HCT116 (cell line): ENCODE results near the gene EIF2D. TPM values are rescaled to one million over a fixed set of nuclear protein-coding genes. Genes with fewer than 3 reads are reported as not detected.

Source experiments
- ATAC-seq: fragments of 200-7000 bp; cut with Tn5 transposase; 2 replicates; pipeline ENCODE4 v1.9.1; 2020; ENCODE audit warnings: mild to moderate bottlenecking, moderate library complexity
- BruUV-seq: library from RNA; stranded (reverse); fragments of 400-500 nt; replicated peaks from 2 replicates; lab custom pipeline; 2021; lab: Mats Ljungman, UMichigan
- CTCF ChIA-PET: fragments of 300-600 bp; sonication (Branson Sonifier 250); formaldehyde crosslinking; loops from one replicate; lab custom pipeline; 2021; ENCODE audit warnings: antibody characterized with exemption; lab: Charles Lee
- POLR2A ChIA-PET: fragments of 300-600, 350-600 bp; sonication (Branson Sonifier 250); formaldehyde crosslinking; loops from one replicate; lab custom pipeline; 2021; ENCODE audit warnings: antibody characterized with exemption; lab: Charles Lee
- RAD21 ChIA-PET, 2 experiments: fragments of 300-600 bp; sonication (Branson Sonifier 250); formaldehyde crosslinking; loops; one replicate each; lab custom pipeline; 2023; ENCODE audit warnings: low total read pairs in 2 of 2; ENCODE audit not compliant: uncharacterized antibody in 2 of 2, unreplicated experiment in 2 of 2, low non-redundant PET in 1 of 2; lab: Charles Lee
- DNase-seq: peaks from one replicate; pipeline ENCODE4 v3.0.0-alpha.2; 2010; ENCODE audit warnings: low read depth, low spot score
- H2AFZ ChIP-seq: fragments of 200-600 bp; shearing (Covaris generic), sonication (generic); 2 replicates; pipeline ENCODE4 v1.6.1; 2017; ENCODE audit warnings: low read depth, mixed run types, mixed read lengths, antibody characterized with exemption, low read length; ENCODE audit not compliant: poor library complexity, severe bottlenecking
- H3K27ac ChIP-seq: 2 replicates; pipeline ENCODE4 v1.5.1; 2012; ENCODE audit warnings: low read depth, low read length
- H3K27me3 ChIP-seq: fragments of 200-600 bp; sonication (generic); 2 replicates; pipeline ENCODE4 v1.6.1; 2016; ENCODE audit warnings: mixed run types, low read length, mixed read lengths; ENCODE audit not compliant: insufficient read depth
- H3K36me3 ChIP-seq, 2 experiments: fragments of 200-500 bp in 1 of 2; fragments of 200-600 bp in 1 of 2; sonication (Bioruptor generic) in 1 of 2; sonication (generic) in 1 of 2; 2 replicates each; pipeline versions ENCODE4 v1.5.1 to v1.6.1; 2014 to 2016; ENCODE audit warnings: low read length in 2 of 2, inconsistent platforms in 1 of 2, mixed read lengths in 1 of 2, mixed run types in 1 of 2; ENCODE audit not compliant: insufficient read depth in 2 of 2, control insufficient read depth in 1 of 2
- H3K4me1 ChIP-seq, 2 experiments: fragments of 200-600 bp in 1 of 2; sonication (generic) in 1 of 2; 2 replicates each; pipeline versions ENCODE4 v1.5.1 to v1.6.1; 2012 to 2017; ENCODE audit warnings: low read length in 2 of 2, inconsistent platforms in 1 of 2, mild to moderate bottlenecking in 1 of 2, mixed read lengths in 1 of 2, mixed run types in 1 of 2, moderate library complexity in 1 of 2; ENCODE audit not compliant: insufficient read depth in 2 of 2, control insufficient read depth in 1 of 2
- H3K4me2 ChIP-seq: fragments of 200-600 bp; sonication (generic); 2 replicates; pipeline ENCODE4 v1.6.1; 2017; ENCODE audit warnings: mixed run types, low read length, mixed read lengths
- H3K4me3 ChIP-seq, 2 experiments: fragments of 200-600 bp in 1 of 2; sonication (generic) in 1 of 2; replicated peaks in 1 of 2; 2 replicates each; pipeline ENCODE4 v1.5.1; 2011 to 2016; ENCODE audit warnings: low read length in 2 of 2, control low read depth in 1 of 2, low read depth in 1 of 2, mild to moderate bottlenecking in 1 of 2, mixed read lengths in 1 of 2, mixed run types in 1 of 2
- H3K79me2 ChIP-seq: fragments of 200-600 bp; sonication (generic); 2 replicates; pipeline ENCODE4 v1.6.1; 2017; ENCODE audit warnings: mild to moderate bottlenecking, mixed run types, low read length, moderate library complexity, mixed read lengths; ENCODE audit not compliant: insufficient read depth
- H3K9ac ChIP-seq: fragments of 200-600 bp; sonication (generic); 2 replicates; pipeline ENCODE4 v1.6.1; 2016; ENCODE audit warnings: low read length, mixed read lengths
- H3K9me2 ChIP-seq: fragments of 200-600 bp; sonication (generic), shearing (Covaris generic); 2 replicates; pipeline ENCODE4 v1.6.1; 2017; ENCODE audit warnings: mixed run types, mild to moderate bottlenecking, moderate library complexity; ENCODE audit not compliant: insufficient read depth
- H3K9me3 ChIP-seq, 2 experiments: fragments of 200-500 bp in 1 of 2; fragments of 200-600 bp in 1 of 2; sonication (Bioruptor generic) in 1 of 2; sonication (generic) in 1 of 2; 2 replicates each; pipeline ENCODE4 v1.6.1; 2014 to 2017; ENCODE audit warnings: low read length in 2 of 2, mixed read lengths in 2 of 2, inconsistent platforms in 1 of 2, low read depth in 1 of 2, mild to moderate bottlenecking in 1 of 2, mixed run types in 1 of 2, moderate library complexity in 1 of 2; ENCODE audit not compliant: control insufficient read depth in 1 of 2, insufficient read depth in 1 of 2
- H4K20me1 ChIP-seq: fragments of 200-600 bp; sonication (generic), shearing (Covaris generic); 2 replicates; pipeline ENCODE4 v1.6.1; 2017; ENCODE audit warnings: mixed run types, mild to moderate bottlenecking, moderate library complexity; ENCODE audit not compliant: insufficient read depth
- ATF3 ChIP-seq: IDR thresholded peaks from 2 replicates; pipeline ENCODE4 v1.6.1; 2012
- CEBPB ChIP-seq: IDR thresholded peaks from 2 replicates; pipeline ENCODE4 v1.6.1; 2012; ENCODE audit warnings: low read depth
- FOSL1 ChIP-seq: IDR thresholded peaks from 2 replicates; pipeline ENCODE4 v1.6.1; 2012; ENCODE audit warnings: low read depth
- JUND ChIP-seq: IDR thresholded peaks from 2 replicates; pipeline ENCODE4 v1.6.1; 2012
- MAX ChIP-seq: IDR thresholded peaks from 2 replicates; pipeline ENCODE4 v1.6.1; 2012
- RAD21 ChIP-seq: IDR thresholded peaks from 2 replicates; pipeline ENCODE4 v1.6.1; 2012; ENCODE audit warnings: low read depth, mild to moderate bottlenecking
- SP1 ChIP-seq: IDR thresholded peaks from 2 replicates; pipeline ENCODE4 v1.6.1; 2012; ENCODE audit warnings: low read depth
- intact Hi-C: fragments of 100-400 bp; cut with micrococcal nuclease; formaldehyde crosslinking; loops from 2 replicates; pipeline ENCODE4 v1.10.0; 2022
- total RNA-seq: library from RNA; stranded (reverse); gene quantifications from one replicate; pipeline ENCODE4 v1.2.1, GENCODE V29; 2021; ENCODE audit not compliant: unreplicated experiment
- TF ChIP-seq, protein P1 (sequence below), 3 experiments: fragments of 200-600 bp in 1 of 3; sonication (generic) in 1 of 3; IDR thresholded peaks in 2 of 3; conservative IDR thresholded peaks in 1 of 3; 2 replicates each; pipeline ENCODE4 v1.5.1; 2012 to 2017; ENCODE audit warnings: low read depth in 2 of 3, low read length in 2 of 3, antibody characterized with exemption in 1 of 3, borderline replicate concordance in 1 of 3, control low read depth in 1 of 3, mild to moderate bottlenecking in 1 of 3, mixed read lengths in 1 of 3, mixed run types in 1 of 3, moderate library complexity in 1 of 3; ENCODE audit not compliant: insufficient read depth in 1 of 3

Gene EIF2D
- total RNA-seq, 1 experiment from 2014 or later: 54.8 TPM

- H3K4me2 ChIP-seq: peak overlapping the region; percentile 37
Measured at GRCh38 chr1:206590025-206590758, 22.1 kb downstream of the EIF2D start.

More at GRCh38 chr1:206590025-206590758, 22.1 kb downstream of the EIF2D start:
- Histone ChIP-seq H3K4me1 (peaks cover 4 to 20% of the 10 kb centered on the region in 2 experiments; a peak in 3 of 4 replicates), H3K9ac (no peak overlapping the region), H3K9me2 (no peaks in the 10 kb centered on the region), H3K36me3 (peaks cover 16 to 18% of the 10 kb centered on the region in 2 experiments; a peak in 3 of 4 replicates), H3K79me2 (no peaks in the 10 kb centered on the region), H3K9me3 (no peaks in the 10 kb centered on the region), H3K27ac (no peak overlapping the region), H2AFZ (no peak overlapping the region), H3K4me3 (no peak overlapping the region), H3K27me3 (no peaks in the 10 kb centered on the region), H4K20me1 (no peaks in the 10 kb centered on the region)
- BruUV-seq: no TSS peak
- ChIA-PET CTCF (no interaction called here), POLR2A (no interaction called here), RAD21 (no interaction called here)
- intact Hi-C loops: no loop called here
- TF ChIP-seq SP1 (peak; percentile 41), MAX (no peak), JUND (peak; percentile 53), FOSL1 (peak; percentile 33), RAD21 (peak; percentile 20; the same call in 1 of the 2 replicates), CEBPB (0 out of 2 replicates have a peak, but pooled peaks have one; percentile 5), ATF3 (no peak)
- TF ChIP-seq, protein P1, sequence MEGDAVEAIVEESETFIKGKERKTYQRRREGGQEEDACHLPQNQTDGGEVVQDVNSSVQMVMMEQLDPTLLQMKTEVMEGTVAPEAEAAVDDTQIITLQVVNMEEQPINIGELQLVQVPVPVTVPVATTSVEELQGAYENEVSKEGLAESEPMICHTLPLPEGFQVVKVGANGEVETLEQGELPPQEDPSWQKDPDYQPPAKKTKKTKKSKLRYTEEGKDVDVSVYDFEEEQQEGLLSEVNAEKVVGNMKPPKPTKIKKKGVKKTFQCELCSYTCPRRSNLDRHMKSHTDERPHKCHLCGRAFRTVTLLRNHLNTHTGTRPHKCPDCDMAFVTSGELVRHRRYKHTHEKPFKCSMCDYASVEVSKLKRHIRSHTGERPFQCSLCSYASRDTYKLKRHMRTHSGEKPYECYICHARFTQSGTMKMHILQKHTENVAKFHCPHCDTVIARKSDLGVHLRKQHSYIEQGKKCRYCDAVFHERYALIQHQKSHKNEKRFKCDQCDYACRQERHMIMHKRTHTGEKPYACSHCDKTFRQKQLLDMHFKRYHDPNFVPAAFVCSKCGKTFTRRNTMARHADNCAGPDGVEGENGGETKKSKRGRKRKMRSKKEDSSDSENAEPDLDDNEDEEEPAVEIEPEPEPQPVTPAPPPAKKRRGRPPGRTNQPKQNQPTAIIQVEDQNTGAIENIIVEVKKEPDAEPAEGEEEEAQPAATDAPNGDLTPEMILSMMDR (IDR thresholded peaks at IDR 0.05 in 2 of 3, conservative IDR thresholded peaks at IDR 0.05 in 1 of 3; ENCODE audit: borderline replicate concordance in 1 of 3, insufficient read depth in 1 of 3, low read depth in 2 of 3, low read length in 2 of 3): peak in 1 of 3 experiments; percentile 46; a peak in 2 of 6 replicates
- DNase-seq (peak; percentile 37), ATAC-seq (peak; percentile 88)
